ENCODE results near the gene MEGF6.

DNA sequence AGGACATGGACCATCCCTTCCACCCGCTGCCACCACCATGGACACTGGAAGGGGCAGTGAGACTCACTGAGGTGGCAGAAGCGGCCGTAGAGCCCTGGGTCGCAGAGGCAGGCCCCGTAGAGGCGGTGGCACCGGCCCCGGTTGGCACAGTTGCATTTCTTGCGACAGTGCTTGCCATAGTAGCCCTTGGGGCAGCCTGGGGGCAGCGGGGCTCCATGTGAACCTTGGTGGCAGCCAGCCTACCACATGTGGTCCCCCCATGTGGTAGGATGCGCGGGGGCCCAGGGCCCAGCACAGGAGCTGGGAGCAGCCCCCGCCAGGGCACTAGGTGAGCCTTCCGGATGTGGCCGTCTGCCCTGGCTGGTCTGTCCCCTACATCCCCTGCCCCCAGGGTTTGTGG is 105.3 kb downstream of the MEGF6 start:
- TF ChIP-seq, protein P1, sequence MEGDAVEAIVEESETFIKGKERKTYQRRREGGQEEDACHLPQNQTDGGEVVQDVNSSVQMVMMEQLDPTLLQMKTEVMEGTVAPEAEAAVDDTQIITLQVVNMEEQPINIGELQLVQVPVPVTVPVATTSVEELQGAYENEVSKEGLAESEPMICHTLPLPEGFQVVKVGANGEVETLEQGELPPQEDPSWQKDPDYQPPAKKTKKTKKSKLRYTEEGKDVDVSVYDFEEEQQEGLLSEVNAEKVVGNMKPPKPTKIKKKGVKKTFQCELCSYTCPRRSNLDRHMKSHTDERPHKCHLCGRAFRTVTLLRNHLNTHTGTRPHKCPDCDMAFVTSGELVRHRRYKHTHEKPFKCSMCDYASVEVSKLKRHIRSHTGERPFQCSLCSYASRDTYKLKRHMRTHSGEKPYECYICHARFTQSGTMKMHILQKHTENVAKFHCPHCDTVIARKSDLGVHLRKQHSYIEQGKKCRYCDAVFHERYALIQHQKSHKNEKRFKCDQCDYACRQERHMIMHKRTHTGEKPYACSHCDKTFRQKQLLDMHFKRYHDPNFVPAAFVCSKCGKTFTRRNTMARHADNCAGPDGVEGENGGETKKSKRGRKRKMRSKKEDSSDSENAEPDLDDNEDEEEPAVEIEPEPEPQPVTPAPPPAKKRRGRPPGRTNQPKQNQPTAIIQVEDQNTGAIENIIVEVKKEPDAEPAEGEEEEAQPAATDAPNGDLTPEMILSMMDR (IDR thresholded peaks at IDR 0.05) = no peak
- TF ChIP-seq EZH2 (IDR thresholded peaks at IDR 0.05; ENCODE audit: borderline replicate concordance, insufficient read depth, low read depth, low read length, poor library complexity, severe bottlenecking) = no peak
